GM12801 (cell line): ENCODE measurements around the gene OR51B2.

ENCODE experiments used
- TF ChIP-seq, protein P1 (sequence below): IDR thresholded peaks from one replicate; pipeline ENCODE4 v1.5.1; 2011; ENCODE audit warnings: control low read depth; ENCODE audit not compliant: insufficient read length; ENCODE audit errors: extremely low read depth

The OR51B2 gene

DNA sequence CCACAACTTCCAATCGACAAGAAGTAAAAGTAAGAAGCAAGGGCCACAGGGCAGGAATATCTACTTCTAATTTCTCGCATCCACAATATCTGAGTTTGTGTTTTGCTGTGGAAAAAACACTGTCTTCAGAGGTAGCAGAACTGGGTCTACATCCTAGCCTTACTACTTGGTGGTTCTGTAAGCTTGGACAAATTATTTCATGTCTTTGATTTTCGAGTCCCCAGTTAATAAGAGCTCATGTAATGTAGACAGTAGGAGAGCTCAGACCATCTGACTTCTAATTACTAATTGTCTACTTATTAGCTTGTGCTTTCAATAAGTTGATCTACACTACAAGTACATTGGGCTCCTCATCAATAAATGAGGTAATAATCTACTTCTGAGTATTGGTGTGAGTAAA is 41.0 kb downstream of the OR51B2 start:
- TF ChIP-seq, protein P1, sequence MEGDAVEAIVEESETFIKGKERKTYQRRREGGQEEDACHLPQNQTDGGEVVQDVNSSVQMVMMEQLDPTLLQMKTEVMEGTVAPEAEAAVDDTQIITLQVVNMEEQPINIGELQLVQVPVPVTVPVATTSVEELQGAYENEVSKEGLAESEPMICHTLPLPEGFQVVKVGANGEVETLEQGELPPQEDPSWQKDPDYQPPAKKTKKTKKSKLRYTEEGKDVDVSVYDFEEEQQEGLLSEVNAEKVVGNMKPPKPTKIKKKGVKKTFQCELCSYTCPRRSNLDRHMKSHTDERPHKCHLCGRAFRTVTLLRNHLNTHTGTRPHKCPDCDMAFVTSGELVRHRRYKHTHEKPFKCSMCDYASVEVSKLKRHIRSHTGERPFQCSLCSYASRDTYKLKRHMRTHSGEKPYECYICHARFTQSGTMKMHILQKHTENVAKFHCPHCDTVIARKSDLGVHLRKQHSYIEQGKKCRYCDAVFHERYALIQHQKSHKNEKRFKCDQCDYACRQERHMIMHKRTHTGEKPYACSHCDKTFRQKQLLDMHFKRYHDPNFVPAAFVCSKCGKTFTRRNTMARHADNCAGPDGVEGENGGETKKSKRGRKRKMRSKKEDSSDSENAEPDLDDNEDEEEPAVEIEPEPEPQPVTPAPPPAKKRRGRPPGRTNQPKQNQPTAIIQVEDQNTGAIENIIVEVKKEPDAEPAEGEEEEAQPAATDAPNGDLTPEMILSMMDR: no peak

DNA sequence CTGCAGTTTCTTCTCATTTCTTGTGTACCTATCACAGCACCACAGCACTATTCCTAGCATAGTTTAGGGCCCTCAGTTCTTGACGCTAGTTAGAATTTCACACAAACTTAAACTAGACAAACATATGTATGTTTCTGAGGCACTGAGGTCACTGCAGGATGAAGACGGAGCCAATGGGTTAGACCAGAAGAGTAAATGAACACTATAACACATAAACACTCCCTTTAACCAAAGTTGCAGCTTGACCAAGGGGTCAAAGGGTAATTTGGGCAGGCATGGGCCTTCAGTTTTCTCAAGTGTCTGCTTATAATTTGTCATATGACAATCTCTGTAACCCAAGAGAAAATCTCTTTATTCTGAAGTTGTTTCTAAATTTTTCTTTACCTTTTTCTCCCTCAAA is 41.5 kb downstream of the OR51B2 start:
- TF ChIP-seq, protein P1: no peak

DNA sequence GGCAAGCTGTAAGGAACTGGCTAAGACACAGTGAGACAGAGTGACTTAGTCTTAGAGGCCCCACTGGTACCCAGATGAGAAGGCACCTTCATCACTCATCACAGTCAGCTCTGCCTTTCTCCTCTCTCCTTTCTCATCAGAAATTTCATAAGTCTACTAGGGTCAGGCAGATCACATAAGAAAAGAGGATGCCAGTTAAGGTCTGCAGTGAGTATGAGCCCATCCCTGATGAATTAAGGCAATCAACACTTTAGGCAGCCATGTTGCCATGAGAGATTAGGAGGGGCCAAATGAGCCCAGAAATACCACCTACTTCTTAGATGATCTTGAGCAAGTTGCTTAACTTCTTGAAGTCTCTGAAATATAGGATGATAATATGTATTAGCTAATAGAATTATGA is 42.5 kb downstream of the OR51B2 start:
- TF ChIP-seq, protein P1: no peak

DNA sequence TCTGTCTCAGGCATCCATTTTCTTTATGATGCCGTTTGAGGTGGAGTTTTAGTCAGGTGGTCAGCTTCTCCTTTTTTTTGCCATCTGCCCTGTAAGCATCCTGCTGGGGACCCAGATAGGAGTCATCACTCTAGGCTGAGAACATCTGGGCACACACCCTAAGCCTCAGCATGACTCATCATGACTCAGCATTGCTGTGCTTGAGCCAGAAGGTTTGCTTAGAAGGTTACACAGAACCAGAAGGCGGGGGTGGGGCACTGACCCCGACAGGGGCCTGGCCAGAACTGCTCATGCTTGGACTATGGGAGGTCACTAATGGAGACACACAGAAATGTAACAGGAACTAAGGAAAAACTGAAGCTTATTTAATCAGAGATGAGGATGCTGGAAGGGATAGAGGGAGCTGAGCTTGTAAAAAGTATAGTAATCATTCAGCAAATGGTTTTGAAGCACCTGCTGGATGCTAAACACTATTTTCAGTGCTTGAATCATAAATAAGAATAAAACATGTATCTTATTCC is 43.5 kb downstream of the OR51B2 start:
- TF ChIP-seq, protein P1: no peak

DNA sequence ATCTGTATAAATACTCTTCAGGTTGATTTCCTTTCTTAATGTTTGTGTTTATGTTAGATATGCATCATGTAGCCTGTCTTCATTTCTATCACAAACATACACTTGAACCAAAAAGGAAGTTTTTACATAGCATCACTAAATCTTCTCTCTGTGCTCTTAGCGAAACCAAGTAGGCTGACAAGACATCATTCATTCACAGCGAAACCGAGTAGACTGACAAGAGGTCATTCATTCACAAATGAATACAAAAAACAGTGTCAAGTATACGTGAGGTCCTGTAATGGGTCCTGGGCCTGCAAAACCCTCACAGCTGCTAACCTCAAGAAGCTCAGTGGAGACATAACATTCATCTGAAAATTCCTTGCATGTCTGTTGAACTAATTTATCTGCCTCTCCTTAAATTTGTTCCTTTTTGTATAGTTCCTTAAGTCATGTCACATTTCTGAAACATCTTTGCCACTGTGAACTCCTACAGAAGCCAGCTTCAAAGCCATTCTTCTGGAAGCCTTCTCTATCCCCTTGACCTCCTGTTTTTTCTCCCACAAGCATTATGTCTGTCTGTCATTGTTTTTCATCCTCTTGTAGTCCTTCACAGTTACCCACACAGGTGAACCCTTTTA is 44.5 kb downstream of the OR51B2 start:
- TF ChIP-seq, protein P1: no peak

DNA sequence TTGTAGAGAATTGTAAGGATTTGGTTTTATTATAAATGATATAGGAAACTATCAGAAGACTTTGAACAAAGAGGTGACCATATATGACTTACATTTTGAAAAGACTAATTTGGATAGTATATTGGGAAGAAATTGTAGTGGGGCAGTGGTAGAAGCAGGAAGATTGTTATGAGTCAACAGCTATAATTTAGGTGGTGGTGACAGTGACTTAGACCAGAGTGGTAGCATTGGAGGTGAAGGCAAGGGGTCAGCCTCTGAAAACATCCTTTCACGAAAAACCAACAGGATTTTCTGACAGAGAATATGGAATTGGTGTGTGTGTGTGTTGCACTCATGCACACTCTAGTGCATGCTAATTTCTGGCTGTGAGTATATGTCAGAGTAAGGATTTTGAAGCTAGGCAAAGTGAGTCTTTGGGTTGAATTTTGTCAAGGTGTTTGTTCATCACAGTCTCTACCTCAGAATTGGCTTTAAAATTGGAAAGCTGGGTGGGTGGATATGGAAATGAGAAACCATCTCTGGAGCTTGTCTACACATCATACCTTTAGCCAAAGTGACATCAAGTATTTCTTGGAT is 46.2 kb downstream of the OR51B2 start:
- TF ChIP-seq, protein P1: no peak

DNA sequence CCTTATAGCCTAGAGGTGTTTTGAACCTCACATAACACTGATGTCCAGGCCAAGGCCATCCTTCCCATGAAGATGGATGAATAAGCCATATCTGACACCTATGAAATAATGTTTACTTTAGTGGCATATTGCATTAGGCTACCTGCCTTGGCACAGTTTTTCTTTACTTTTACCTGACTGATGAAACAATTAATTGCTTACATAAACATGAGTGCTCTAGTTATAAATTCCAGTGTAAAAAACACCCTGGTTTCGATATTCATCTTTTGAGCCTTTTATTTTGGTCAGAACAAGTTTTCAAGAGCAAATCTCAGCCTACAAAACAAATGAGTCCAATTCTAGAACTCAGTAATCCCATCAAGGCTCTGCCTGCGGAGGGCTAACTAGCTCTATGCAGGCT is 47.4 kb downstream of the OR51B2 start:
- TF ChIP-seq, protein P1: no peak
